GM12872 (cell line): ENCODE data around the gene GFM2.

ENCODE experiments used
- TF ChIP-seq, protein P1 (sequence below): IDR thresholded peaks from 3 replicates; pipeline ENCODE4 v1.5.1; 2011; ENCODE audit warnings: low read depth, mild to moderate bottlenecking, low read length, moderate library complexity; ENCODE audit not compliant: insufficient read depth

Gene GFM2, protein sequence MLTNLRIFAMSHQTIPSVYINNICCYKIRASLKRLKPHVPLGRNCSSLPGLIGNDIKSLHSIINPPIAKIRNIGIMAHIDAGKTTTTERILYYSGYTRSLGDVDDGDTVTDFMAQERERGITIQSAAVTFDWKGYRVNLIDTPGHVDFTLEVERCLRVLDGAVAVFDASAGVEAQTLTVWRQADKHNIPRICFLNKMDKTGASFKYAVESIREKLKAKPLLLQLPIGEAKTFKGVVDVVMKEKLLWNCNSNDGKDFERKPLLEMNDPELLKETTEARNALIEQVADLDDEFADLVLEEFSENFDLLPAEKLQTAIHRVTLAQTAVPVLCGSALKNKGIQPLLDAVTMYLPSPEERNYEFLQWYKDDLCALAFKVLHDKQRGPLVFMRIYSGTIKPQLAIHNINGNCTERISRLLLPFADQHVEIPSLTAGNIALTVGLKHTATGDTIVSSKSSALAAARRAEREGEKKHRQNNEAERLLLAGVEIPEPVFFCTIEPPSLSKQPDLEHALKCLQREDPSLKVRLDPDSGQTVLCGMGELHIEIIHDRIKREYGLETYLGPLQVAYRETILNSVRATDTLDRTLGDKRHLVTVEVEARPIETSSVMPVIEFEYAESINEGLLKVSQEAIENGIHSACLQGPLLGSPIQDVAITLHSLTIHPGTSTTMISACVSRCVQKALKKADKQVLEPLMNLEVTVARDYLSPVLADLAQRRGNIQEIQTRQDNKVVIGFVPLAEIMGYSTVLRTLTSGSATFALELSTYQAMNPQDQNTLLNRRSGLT

DNA sequence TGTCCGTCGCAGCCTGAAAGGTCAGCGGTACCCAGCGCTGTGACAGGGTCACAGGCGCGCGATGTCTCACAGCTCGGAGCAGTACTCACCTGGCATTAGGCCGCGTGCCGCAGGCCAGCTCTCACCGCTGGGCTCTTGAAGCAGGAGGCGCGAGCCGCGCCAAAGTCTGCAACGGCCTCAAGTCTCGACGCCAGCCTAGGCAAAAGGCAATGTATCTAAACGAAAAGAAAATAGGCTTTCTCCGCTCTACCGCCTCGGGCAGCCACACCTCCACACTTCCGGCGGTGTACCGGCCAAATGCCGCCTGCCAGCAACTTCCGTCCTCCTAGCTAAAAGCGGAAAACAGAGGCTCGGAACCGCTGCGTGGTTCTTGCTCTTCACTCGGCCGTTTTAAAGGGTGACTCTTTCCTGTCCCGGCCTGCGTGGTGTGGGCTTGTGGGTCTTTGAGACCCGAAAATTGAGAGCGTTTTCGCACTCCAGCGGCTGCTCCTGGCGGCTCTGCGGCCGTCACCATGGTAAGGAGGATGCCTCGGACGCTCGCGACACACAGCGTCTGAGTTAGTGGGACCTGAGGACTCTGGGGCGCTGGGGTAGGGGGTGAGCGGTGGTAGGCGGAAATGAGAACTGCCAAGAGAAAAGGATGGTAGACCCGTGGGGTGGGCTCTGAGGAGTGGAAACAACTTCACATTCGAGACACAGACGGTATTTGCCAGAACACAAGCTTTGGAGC is at the start of gene GFM2, which contains the start of gene NSA2:
Gene GFM2 (minus strand): TSS at position 269 of the 730 bp plus-strand sequence. CDS start 3,375 bp downstream, outside the sequence.
Gene NSA2 (plus strand): TSS at position 401 of the 730 bp plus-strand sequence. CDS start 112 bp downstream, at position 513.
- TF ChIP-seq, protein P1, sequence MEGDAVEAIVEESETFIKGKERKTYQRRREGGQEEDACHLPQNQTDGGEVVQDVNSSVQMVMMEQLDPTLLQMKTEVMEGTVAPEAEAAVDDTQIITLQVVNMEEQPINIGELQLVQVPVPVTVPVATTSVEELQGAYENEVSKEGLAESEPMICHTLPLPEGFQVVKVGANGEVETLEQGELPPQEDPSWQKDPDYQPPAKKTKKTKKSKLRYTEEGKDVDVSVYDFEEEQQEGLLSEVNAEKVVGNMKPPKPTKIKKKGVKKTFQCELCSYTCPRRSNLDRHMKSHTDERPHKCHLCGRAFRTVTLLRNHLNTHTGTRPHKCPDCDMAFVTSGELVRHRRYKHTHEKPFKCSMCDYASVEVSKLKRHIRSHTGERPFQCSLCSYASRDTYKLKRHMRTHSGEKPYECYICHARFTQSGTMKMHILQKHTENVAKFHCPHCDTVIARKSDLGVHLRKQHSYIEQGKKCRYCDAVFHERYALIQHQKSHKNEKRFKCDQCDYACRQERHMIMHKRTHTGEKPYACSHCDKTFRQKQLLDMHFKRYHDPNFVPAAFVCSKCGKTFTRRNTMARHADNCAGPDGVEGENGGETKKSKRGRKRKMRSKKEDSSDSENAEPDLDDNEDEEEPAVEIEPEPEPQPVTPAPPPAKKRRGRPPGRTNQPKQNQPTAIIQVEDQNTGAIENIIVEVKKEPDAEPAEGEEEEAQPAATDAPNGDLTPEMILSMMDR = no peak; the same call in 2 of the 3 replicates

- TF ChIP-seq, protein P1 = no peak
Measured at GRCh38 chr5:74810915-74811314, 44.0 kb upstream of the GFM2 start.

DNA sequence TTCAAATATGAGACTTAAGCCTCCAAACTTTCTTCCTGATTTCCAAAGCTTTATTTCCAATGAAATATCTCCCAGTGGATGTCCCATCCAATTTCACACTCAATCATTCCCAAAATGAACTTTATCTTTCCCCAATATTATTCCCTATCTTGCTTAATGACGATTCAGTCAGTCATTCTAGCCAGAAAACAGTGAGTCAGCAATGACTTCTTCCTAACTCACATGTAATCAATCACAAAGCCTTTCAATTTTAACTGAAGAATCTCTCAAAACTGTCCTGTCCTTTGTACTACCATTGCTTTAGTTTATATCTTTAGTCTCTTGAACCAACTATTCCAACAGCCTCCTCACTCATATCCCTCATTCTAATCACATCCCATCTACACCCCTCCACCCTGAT is 35.0 kb upstream of the GFM2 start:
- TF ChIP-seq, protein P1 = no peak

GRCh38 chr5:74801197-74801596 is 34.3 kb upstream of the GFM2 start:
- TF ChIP-seq, protein P1 = no peak

DNA sequence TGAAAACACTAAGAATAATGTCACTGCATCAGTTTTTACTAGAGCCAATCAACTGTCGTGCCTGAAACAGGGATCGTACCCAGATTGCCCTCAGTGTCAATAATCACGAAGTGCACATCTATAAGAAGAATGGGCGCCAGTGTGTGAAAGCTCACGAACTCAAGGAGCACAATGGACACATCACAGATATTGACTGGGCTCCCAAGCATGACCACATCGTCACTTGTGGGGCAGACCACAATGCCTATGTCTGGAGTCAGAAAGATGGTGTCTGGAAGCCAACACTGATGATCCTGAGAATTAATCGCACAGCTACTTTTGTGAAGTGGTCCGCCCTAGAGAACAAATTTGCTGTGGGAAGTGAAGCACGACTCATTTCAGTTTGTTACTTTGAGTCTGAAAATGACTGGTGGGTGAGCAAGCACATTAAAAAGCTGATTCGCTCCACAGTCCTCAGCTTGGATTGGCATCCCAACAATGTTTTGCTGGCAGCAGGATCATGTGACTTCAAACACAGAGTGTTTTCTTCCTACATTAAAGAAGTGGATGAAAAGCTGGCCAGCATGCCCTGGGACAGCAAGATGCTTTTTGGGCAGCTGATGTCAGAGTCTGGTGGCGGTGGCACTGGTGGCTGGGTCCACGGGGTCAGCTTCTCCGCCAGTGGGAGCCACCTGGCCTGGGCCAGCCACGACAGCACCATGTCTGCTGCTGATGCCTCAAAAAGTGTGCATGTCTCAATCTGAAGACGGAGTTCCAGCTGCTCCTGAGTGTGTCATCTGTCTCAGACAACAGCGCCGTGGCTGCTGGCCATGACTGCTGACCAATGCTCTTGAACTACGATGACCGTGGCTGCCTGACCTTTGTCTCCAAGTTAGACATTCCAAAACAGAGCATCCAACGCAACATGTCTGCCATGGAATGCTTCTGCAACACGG is 32.3 kb upstream of the GFM2 start:
- TF ChIP-seq, protein P1 = no peak

- TF ChIP-seq, protein P1 = no peak
Measured at GRCh38 chr5:74787424-74787823, 20.5 kb upstream of the GFM2 start.
